ENCODE data around the gene TCFL5.
A peak's percentile ranks its signal among the peaks of the same experiment; 100 is the strongest.

TCFL5 gene

GRCh38 chr20:62804021-62804626 lies 57.5 kb downstream of the TCFL5 start:
- peak overlapping the region; percentile 46 for H3K4me3 ChIP-seq (ENCODE audit: low read length)
- H3K27ac ChIP-seq (ENCODE audit: low read depth, low read length): no peak overlapping the region
- no peaks in the 10 kb centered on the region for H3K9me3 ChIP-seq (ENCODE audit: insufficient read depth, low read depth, low read length)
- peaks cover 6% of the 10 kb centered on the region; the same call in 1 of the 2 replicates for H3K27me3 ChIP-seq (ENCODE audit: insufficient read depth, low read length)
- H3K36me3 ChIP-seq (ENCODE audit: insufficient read depth, low read length): peaks cover 23% of the 10 kb centered on the region
- H3K9ac ChIP-seq (ENCODE audit: low read depth, low read length): no peak overlapping the region
- H3K4me1 ChIP-seq (ENCODE audit: insufficient read depth, low read length): no peaks in the 10 kb centered on the region
- 25% methylated on average over 22 of the region's 25 CpGs for WGBS

GRCh38 chr20:62802026-62802712 lies 59.5 kb downstream of the TCFL5 start:
- 92% methylated on average over 22 of the region's 22 CpGs for WGBS

GRCh38 chr20:62801284-62802010 lies 60.2 kb downstream of the TCFL5 start:
- Histone ChIP-seq H3K36me3 (ENCODE audit: insufficient read depth, low read length) (peaks cover 34% of the 10 kb centered on the region), H3K9ac (ENCODE audit: low read depth, low read length) (no peak overlapping the region), H3K4me1 (ENCODE audit: insufficient read depth, low read length) (no peaks in the 10 kb centered on the region), H3K27ac (ENCODE audit: low read depth, low read length) (no peak overlapping the region), H3K9me3 (ENCODE audit: insufficient read depth, low read depth, low read length) (no peaks in the 10 kb centered on the region), H3K4me3 (ENCODE audit: low read length) (no peak overlapping the region), H3K27me3 (ENCODE audit: insufficient read depth, low read length) (peaks cover 6% of the 10 kb centered on the region; the same call in 1 of the 2 replicates)
- 94% methylated on average over 15 of the region's 15 CpGs for WGBS

More at GRCh38 chr20:62802026-62802712, 59.5 kb downstream of the TCFL5 start:
- peaks cover 34% of the 10 kb centered on the region for H3K36me3 ChIP-seq (ENCODE audit: insufficient read depth, low read length)
- no peaks in the 10 kb centered on the region for H3K4me1 ChIP-seq (ENCODE audit: insufficient read depth, low read length)
- no peaks in the 10 kb centered on the region for H3K9me3 ChIP-seq (ENCODE audit: insufficient read depth, low read depth, low read length)
- peaks cover 6% of the 10 kb centered on the region; the same call in 1 of the 2 replicates for H3K27me3 ChIP-seq (ENCODE audit: insufficient read depth, low read length)
- no peak overlapping the region for H3K4me3 ChIP-seq (ENCODE audit: low read length)
- no peak overlapping the region for H3K9ac ChIP-seq (ENCODE audit: low read depth, low read length)
- no peak overlapping the region for H3K27ac ChIP-seq (ENCODE audit: low read depth, low read length)

GRCh38 chr20:62800314-62801259 lies 61.0 kb downstream of the TCFL5 start:
- no peaks in the 10 kb centered on the region for H3K4me1 ChIP-seq (ENCODE audit: insufficient read depth, low read length)
- no peak overlapping the region for H3K9ac ChIP-seq (ENCODE audit: low read depth, low read length)
- no peak overlapping the region for H3K4me3 ChIP-seq (ENCODE audit: low read length)
- H3K36me3 ChIP-seq (ENCODE audit: insufficient read depth, low read length): peaks cover 34% of the 10 kb centered on the region
- H3K9me3 ChIP-seq (ENCODE audit: insufficient read depth, low read depth, low read length): no peaks in the 10 kb centered on the region
- H3K27me3 ChIP-seq (ENCODE audit: insufficient read depth, low read length): peaks cover 12% of the 10 kb centered on the region
- H3K27ac ChIP-seq (ENCODE audit: low read depth, low read length): no peak overlapping the region
- WGBS: 92% methylated on average over 26 of the region's 26 CpGs

- Histone ChIP-seq H3K27me3 (ENCODE audit: insufficient read depth, low read length) (peaks cover 19% of the 10 kb centered on the region), H3K27ac (ENCODE audit: low read depth, low read length) (no peak overlapping the region), H3K36me3 (ENCODE audit: insufficient read depth, low read length) (peaks cover 34% of the 10 kb centered on the region), H3K9ac (ENCODE audit: low read depth, low read length) (no peak overlapping the region), H3K4me3 (ENCODE audit: low read length) (no peak overlapping the region), H3K4me1 (ENCODE audit: insufficient read depth, low read length) (no peaks in the 10 kb centered on the region), H3K9me3 (ENCODE audit: insufficient read depth, low read depth, low read length) (no peaks in the 10 kb centered on the region)
- WGBS: 92% methylated on average over 10 of the region's 10 CpGs
Observed at GRCh38 chr20:62799873-62800272, 61.7 kb downstream of the TCFL5 start.

GRCh38 chr20:62799459-62799858 lies 62.2 kb downstream of the TCFL5 start:
- H3K27ac ChIP-seq (ENCODE audit: low read depth, low read length): no peak overlapping the region
- no peak overlapping the region for H3K9ac ChIP-seq (ENCODE audit: low read depth, low read length)
- H3K4me1 ChIP-seq (ENCODE audit: insufficient read depth, low read length): no peaks in the 10 kb centered on the region
- no peaks in the 10 kb centered on the region for H3K9me3 ChIP-seq (ENCODE audit: insufficient read depth, low read depth, low read length)
- 97% methylated on average over 19 of the region's 19 CpGs for WGBS
- H3K27me3 ChIP-seq (ENCODE audit: insufficient read depth, low read length): peaks cover 23% of the 10 kb centered on the region
- peaks cover 34% of the 10 kb centered on the region for H3K36me3 ChIP-seq (ENCODE audit: insufficient read depth, low read length)
- no peak overlapping the region for H3K4me3 ChIP-seq (ENCODE audit: low read length)

GRCh38 chr20:62799036-62799435 lies 62.6 kb downstream of the TCFL5 start:
- H3K27ac ChIP-seq (ENCODE audit: low read depth, low read length): no peak overlapping the region
- H3K9ac ChIP-seq (ENCODE audit: low read depth, low read length): no peak overlapping the region
- no peak overlapping the region for H3K4me3 ChIP-seq (ENCODE audit: low read length)
- H3K4me1 ChIP-seq (ENCODE audit: insufficient read depth, low read length): no peaks in the 10 kb centered on the region
- H3K9me3 ChIP-seq (ENCODE audit: insufficient read depth, low read depth, low read length): no peaks in the 10 kb centered on the region
- 94% methylated on average over 8 of the region's 8 CpGs for WGBS
- H3K36me3 ChIP-seq (ENCODE audit: insufficient read depth, low read length): peaks cover 34% of the 10 kb centered on the region
- peaks cover 21% of the 10 kb centered on the region for H3K27me3 ChIP-seq (ENCODE audit: insufficient read depth, low read length)

GRCh38 chr20:62797671-62798532 lies 63.7 kb downstream of the TCFL5 start:
- Histone ChIP-seq H3K4me3 (ENCODE audit: low read length) (no peak overlapping the region), H3K27ac (ENCODE audit: low read depth, low read length) (no peak overlapping the region), H3K36me3 (ENCODE audit: insufficient read depth, low read length) (peaks cover 34% of the 10 kb centered on the region), H3K9me3 (ENCODE audit: insufficient read depth, low read depth, low read length) (no peaks in the 10 kb centered on the region), H3K27me3 (ENCODE audit: insufficient read depth, low read length) (peaks cover 18% of the 10 kb centered on the region), H3K4me1 (ENCODE audit: insufficient read depth, low read length) (peaks cover 5% of the 10 kb centered on the region; the same call in 1 of the 2 replicates), H3K9ac (ENCODE audit: low read depth, low read length) (no peak overlapping the region)
- WGBS: 92% methylated on average over 26 of the region's 26 CpGs

- H3K9me3 ChIP-seq (ENCODE audit: insufficient read depth, low read depth, low read length): no peaks in the 10 kb centered on the region
- peaks cover 5% of the 10 kb centered on the region; the same call in 1 of the 2 replicates for H3K4me1 ChIP-seq (ENCODE audit: insufficient read depth, low read length)
Observed at GRCh38 chr20:62796699-62797491, 64.7 kb downstream of the TCFL5 start.

More at GRCh38 chr20:62796699-62797491, 64.7 kb downstream of the TCFL5 start:
- Histone ChIP-seq H3K27me3 (ENCODE audit: insufficient read depth, low read length) (peaks cover 18% of the 10 kb centered on the region), H3K9ac (ENCODE audit: low read depth, low read length) (0 out of 2 replicates have a peak overlapping the region, but pooled peaks have one; percentile 45), H3K4me3 (ENCODE audit: low read length) (peak overlapping the region; percentile 63), H3K36me3 (ENCODE audit: insufficient read depth, low read length) (peaks cover 34% of the 10 kb centered on the region), H3K27ac (ENCODE audit: low read depth, low read length) (no peak overlapping the region; the same call in 1 of the 2 replicates)
- 34% methylated on average over 29 of the region's 53 CpGs for WGBS
